HFF-Myc (cell line): ENCODE data around the gene DDX31.

Source experiments
- DNase-seq: peaks from one replicate; pipeline ENCODE4 v3.0.0-alpha.2; 2011; ENCODE audit warnings: low read depth; ENCODE audit errors: extremely low read depth
- H3K4me3 ChIP-seq: replicated peaks from 2 replicates; pipeline ENCODE4 v1.5.1; 2011; ENCODE audit warnings: low read depth, mild to moderate bottlenecking, control low read depth, low read length
- TF ChIP-seq, protein P1 (sequence below): IDR thresholded peaks from 2 replicates; pipeline ENCODE4 v1.5.1; 2012; ENCODE audit warnings: mild to moderate bottlenecking, low read depth, low read length, control low read depth; ENCODE audit errors: missing control alignments

Gene DDX31

DNA sequence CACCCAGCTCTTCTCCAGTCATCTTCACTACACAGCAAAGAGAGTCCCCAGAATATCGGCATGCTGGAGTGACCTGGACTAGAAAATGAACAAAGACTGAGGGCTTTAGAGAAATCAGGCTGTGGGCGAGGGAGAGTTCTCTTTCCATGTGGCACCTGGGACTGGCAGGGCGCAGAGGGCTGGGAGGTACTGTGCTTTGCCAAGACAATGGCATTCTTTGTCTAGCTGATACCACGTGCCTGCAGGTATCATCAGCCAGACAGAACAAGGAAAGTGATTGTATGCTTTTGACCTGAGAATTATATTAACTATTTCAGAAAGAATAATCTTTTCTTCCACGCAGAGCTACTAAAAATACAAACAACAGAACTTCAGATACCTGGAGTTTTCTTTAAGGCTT lies 30.5 kb downstream of the DDX31 start:
- TF ChIP-seq, protein P1, sequence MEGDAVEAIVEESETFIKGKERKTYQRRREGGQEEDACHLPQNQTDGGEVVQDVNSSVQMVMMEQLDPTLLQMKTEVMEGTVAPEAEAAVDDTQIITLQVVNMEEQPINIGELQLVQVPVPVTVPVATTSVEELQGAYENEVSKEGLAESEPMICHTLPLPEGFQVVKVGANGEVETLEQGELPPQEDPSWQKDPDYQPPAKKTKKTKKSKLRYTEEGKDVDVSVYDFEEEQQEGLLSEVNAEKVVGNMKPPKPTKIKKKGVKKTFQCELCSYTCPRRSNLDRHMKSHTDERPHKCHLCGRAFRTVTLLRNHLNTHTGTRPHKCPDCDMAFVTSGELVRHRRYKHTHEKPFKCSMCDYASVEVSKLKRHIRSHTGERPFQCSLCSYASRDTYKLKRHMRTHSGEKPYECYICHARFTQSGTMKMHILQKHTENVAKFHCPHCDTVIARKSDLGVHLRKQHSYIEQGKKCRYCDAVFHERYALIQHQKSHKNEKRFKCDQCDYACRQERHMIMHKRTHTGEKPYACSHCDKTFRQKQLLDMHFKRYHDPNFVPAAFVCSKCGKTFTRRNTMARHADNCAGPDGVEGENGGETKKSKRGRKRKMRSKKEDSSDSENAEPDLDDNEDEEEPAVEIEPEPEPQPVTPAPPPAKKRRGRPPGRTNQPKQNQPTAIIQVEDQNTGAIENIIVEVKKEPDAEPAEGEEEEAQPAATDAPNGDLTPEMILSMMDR = no peak
- DNase-seq = no peak
- H3K4me3 ChIP-seq = no peak overlapping the region

DNA sequence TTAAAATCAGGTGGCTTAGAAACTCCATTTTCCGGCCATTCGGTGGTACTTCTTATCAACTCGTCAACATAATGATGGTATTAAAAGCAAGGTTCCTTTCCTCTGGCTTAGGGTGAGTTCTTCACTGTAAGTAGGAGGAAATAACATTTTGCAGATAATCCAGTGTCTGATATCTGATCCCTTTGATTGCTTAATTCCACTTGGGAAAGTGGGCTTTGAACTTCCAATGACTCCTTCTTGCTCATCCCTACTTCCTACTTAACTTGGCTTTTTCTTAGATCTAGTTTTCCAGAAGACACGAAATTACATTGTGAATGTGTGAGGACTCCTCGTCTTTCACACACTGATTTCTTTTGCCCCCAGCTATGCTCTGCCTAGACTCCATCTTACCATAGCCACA lies 31.5 kb downstream of the DDX31 start:
- TF ChIP-seq, protein P1 = no peak
- no peak for DNase-seq
- H3K4me3 ChIP-seq = no peak overlapping the region

DNA sequence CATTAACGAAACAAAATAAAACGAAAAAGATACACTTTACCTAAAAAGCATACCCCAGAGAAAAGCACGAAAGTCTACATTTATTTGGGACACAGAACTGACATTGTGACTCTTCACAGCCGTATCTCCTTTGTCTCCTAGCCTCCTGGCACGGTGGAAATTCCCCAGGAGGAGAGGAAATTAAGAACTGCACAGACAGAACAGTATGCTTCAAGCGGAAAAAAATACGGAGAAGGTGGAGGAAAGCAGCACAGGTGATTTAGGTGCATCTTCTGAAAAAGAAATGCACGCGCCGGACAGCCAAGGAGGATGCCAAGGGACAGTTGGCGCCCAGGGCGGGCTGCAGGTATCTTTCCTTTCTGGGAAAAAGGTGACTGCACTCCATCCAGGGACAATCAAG lies 32.0 kb downstream of the DDX31 start:
- no peak overlapping the region for H3K4me3 ChIP-seq
- TF ChIP-seq, protein P1 = no peak
- DNase-seq = no peak

DNA sequence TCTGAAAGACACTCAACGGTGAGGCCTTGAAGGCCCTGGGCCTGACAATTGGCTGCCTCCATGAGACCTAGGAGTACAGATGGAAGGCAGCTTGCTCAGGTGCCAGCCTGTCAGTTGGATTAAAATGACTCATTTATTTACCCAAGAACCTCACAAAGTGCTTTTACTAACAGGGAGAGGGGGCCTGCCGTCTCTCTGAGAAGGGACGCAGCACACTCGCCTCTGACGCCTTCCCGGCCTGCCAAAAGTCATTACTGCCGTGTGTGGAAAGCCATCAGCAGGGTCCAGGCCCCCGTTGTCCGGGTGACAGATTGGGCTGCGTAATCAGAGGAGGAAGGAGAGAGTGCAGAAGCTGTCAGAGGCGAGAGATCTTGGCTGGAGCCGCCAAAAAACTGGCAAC lies 32.4 kb downstream of the DDX31 start:
- TF ChIP-seq, protein P1 = no peak
- no peak for DNase-seq
- no peak overlapping the region for H3K4me3 ChIP-seq

DNA sequence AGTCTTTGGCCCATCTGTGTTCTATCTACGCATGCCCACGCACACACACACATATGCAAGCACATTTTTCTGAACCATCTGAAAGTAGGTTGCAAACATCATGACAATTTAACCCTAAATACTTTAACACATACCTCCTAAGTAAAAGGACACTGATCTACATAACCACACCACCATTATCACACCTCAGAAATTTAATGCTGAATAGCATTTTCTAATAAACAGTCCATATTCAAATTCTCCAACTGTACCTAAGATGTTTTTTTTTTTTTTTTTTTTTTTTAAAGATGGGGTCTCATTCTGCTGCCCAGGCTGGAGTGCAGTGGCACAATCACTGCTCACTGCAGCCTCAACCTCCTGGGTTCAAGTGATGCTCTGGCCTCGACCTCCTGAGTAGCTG lies 35.5 kb downstream of the DDX31 start:
- TF ChIP-seq, protein P1 = no peak

DNA sequence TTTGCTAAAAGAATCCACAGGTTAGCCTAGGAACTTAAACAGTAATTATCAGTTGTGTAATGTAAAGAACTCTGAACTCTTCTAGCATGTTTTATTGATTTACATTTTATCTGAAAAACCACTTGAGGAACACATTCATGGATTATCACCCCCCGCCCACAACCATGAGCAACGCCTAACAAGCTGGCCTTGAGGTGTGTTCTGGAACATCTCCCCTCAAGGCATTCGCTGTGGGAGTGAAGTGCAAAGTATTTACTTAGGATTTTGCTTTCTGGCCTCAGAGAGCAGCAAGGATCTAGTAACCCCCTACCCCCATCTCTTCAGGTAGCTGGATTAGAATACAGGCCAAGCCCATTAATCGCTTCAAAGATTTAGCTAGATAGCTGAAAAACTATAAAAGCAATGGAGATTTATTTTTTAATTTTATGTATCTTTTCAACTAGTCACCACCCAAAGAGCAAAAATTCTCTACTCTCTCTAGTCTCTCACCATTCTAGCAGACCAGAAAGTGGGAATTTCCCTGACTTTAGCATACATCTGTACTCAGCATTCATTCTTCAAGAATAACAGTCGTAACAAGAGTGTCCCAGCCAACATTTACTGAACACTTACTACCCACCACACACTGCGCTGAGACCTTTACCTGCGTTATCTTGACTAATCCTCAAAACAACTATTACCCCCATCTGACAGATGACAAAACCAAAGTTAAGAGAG lies 37.2 kb downstream of the DDX31 start:
- TF ChIP-seq, protein P1 = no peak
- DNase-seq = no peak
- H3K4me3 ChIP-seq = no peak overlapping the region

More for the DNA sequence above, 35.5 kb downstream of the DDX31 start:
- H3K4me3 ChIP-seq = no peak overlapping the region
- DNase-seq = no peak

DNA sequence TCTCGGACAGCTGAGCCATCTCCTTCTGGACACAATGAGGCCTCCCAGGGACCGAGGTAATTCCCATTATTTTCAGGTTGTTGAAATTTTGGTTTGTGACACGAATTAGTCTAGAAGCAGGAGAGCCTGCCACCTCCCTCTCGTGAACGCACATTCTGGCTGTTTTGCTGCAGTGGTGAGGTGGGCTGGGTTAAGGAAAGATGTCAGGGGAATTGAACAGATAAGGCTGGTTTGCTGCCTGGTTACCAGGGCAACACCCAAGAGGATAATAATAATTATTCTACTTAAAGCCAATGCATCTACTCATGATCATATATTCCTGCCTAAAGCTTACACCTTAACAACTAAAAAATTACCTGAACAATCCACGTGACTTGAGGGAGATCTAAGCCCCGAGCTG lies 38.1 kb downstream of the DDX31 start:
- TF ChIP-seq, protein P1 = no peak
- H3K4me3 ChIP-seq = no peak overlapping the region
- no peak for DNase-seq
